ENCODE results near the gene ZNF324.

GRCh38 chr19:58513694-58514563 lies 47.0 kb downstream of the ZNF324 start:
- TF ChIP-seq CTCF (IDR thresholded peaks at IDR 0.05; ENCODE audit: low read length) (peak; percentile 98), EZH2 (IDR thresholded peaks at IDR 0.05; ENCODE audit: borderline replicate concordance, low read length) (no peak)

Measured in OCI-LY1 (cell line).